Stimulated activated CD8-positive, alpha-beta memory T cell treated with anti-CD3 and anti-CD28 coated beads, Interleukin-7, amount 100 ng/mL, for 24 hours (primary cell): Measurements from ENCODE around the gene ATXN10.
"Not testable (repeated sequence)": the region's sequence is repeated elsewhere in the genome, so short reads cannot be mapped to it uniquely, and the experiment has no call there.

Source experiments
- DNase-seq: peaks from one replicate; pipeline ENCODE4 v3.0.0-alpha.2; 2020; ENCODE audit warnings: low read depth

The ATXN10 gene

DNA sequence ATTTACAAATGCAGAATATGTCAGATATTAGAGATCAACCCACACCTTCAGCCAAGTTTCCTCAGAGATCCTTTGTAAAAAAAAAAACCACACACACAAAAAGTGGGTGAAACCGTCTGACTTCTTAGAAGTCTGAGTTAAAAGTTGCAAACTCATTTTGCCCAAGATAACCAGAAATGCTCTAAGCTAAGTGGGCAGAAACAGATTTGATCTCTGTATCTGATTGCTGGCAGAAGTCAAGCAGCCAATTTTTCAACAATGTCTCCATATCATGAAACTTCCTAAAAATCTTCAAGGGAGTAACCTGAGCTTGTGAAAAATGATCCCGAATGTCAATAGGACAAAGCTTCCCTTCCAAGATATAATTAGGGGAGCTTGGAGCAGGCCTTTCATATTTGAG is 28.6 kb upstream of the ATXN10 start:
- DNase-seq = no peak

DNA sequence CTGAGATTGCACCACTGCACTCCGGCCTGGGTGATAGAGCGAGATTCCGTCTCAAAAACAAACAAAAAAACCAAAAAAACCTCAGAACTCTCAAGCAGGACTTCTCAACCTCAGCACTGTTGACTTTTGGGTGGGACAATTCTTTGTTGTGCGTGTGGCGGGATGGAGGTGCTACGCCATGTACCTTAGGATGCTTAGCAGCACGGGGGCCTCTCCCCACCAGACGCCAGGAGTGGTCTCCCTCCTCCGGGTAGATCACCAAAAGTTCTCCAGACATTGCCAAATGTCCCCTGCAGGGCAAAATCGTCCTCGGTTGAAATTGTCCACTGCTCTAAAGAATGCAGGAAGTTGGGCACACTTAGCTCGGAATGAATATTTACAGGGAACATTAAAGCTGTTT is 26.9 kb upstream of the ATXN10 start:
- no peak for DNase-seq

DNA sequence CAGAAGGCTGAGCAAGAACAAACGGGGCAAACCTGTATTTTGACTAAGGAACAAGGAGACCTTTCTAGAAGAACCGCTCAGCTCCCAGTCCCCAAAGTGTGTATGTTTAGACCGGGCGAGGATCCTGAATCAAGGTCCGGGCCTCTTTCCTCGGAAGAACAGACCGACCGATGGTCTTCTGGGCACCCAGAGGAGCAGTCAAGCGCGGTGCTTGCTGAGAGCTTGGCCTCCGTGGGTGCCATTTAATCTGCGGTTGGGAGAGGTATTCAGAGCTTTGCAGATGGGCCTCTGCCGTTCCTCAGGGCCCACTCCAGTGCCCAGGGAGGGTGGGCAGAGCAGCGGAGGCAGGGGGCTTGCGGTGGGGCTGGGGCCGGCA is 26.5 kb upstream of the ATXN10 start:
- DNase-seq = no peak

- peak; percentile 69 for DNase-seq
Observed at GRCh38 chr22:45645526-45646414, 25.9 kb upstream of the ATXN10 start.

- no peak for DNase-seq
Observed at GRCh38 chr22:45647532-45648225, 24.0 kb upstream of the ATXN10 start.

GRCh38 chr22:45648301-45649117 is 23.1 kb upstream of the ATXN10 start:
- DNase-seq = no peak

GRCh38 chr22:45649809-45650208 is 21.8 kb upstream of the ATXN10 start:
- DNase-seq = no peak

GRCh38 chr22:45650721-45651120 is 20.9 kb upstream of the ATXN10 start:
- DNase-seq = no peak

GRCh38 chr22:45651931-45652528 is 19.6 kb upstream of the ATXN10 start:
- no peak for DNase-seq

DNA sequence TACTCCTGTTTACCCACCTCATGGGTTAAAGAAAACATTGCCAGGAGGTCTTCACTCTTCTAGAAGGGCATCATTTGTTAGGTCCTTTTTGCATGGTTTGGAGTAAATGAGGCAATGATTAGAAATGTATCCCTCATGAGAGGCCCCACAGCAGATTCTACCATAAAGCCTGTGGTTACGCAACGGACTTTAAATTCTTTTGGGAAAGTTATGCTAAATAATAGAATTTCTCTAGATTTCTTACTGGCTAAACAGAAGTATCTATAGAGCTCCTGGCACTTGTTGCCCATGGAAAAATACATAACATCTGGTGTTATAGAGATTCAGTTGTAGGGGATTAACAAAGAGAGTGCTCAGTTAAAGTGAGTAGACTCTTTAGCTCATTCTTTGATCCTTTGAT is 15.1 kb upstream of the ATXN10 start:
- DNase-seq = no peak

DNA sequence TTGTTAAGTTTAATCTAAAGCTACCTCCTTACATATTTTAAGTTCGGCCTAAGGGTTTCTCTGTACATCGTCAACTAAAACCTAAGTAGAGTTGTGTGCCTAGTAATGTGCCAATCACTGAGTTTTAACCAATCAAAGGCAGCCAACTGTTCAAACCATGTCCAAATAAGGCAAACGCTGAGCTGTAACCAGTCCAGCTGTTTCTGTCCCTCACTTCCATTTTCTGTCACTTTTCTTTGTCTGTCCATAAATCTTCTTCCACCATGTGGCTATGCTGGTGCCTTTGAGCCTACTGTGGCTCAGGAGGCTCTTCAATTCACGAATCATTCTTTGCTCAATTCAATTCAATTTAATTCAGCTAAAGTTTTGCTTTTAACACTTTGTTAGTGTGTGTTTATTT is 13.9 kb upstream of the ATXN10 start:
- no peak for DNase-seq

DNA sequence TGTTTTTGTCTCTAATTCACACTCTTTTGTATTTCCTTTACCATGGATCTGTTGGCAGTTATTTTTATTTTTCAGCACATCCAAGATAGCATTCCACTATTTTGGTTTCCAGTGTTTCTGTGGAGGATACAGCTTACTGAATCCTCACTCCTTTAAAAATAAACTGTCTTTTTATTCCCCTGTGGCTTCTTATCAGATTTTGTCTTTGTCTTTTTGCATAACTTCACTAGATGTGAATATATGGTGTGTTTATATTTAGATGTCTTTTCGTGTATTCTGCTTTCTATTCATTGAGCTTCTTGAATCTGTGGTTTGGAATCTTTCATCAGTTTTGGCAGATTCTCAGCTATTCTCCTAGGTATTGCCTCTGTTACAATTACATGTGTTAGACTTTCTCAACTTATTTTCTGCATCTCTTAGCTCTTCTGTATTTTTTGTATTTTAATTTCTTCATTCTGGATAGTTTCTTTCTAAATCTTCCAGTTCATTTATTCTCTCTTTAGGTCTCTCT is 7.4 kb upstream of the ATXN10 start:
- no peak for DNase-seq

DNA sequence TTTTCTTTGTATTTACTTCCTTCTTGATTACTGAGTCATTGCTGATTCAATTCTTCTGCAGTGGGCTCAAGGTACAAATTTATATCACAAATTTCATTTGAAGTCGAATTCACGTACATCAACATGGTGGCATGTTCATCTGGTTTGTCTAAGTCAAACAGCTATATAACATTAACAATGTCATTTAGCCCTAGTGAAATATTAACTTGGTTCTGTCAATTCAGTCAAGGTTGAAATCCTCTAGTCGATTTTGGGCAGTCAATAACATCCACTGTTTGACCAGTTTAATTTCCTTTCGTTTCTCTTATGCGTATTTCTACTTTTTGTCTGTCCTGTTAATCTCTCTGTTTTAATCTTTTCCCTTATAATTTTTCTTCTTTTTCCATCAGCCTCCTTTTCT is 4.1 kb upstream of the ATXN10 start:
- no peak for DNase-seq

DNA sequence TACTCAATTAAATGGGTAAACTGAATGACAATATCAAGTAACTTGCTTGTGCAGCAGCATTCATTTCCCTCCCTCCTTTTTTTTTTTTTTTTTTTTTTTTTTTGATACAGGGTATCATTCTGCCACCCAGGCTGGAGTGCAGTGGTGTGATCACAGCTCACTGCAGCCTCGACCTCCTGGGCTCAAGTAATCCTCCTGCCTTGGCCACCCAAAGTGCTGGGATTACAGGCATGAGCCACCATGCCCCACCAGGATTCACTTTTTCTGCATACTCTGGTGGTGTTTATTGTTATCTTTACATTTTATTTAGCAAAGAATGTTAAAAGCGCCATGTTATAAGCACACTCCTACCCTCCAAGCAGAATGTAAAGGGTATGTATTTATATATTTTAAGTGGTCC is 1.3 kb upstream of the ATXN10 start:
- DNase-seq = not testable (repeated sequence)

DNA sequence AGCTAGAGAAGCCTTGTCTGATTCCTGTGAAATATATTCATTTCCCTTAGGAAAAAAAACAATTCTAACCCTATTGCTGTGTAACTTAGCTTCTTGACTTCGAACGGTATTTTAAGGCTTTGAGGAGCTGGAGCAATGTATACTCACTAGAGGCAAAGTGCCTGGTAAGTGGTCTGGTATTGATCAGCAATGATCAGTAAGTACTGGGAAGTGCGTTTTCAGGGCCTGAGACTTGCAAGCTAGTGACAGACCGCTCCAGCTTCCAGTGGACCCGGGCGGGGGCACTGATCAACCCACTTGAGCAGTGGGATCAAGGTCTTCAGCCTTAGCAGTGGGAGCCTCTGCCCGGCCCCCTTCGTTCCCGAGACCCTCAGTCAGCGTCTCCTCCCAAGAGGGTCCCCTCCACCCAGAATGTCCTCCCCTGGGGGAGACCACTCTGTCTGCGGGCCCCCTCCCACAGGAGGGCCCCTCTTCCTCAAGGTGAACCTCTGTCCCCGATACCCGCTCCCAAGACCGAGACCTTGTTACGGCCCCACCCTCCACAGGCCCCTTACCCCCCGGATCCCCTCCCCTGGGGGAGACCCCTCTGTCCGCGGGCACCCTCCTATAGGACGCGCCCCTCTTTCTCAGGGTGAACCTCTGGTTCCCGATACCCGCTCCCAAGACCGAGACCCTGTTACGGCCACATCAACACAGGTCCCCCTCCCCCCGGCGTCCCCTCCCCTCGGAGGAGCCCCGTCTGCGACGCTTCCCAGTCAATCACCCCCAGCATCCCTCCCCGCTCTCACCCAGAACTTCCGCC is 452 bp upstream of the ATXN10 start:
- DNase-seq = no peak

- no peak for DNase-seq
Observed at GRCh38 chr22:45672564-45673481, 1.2 kb downstream of the ATXN10 start.

DNA sequence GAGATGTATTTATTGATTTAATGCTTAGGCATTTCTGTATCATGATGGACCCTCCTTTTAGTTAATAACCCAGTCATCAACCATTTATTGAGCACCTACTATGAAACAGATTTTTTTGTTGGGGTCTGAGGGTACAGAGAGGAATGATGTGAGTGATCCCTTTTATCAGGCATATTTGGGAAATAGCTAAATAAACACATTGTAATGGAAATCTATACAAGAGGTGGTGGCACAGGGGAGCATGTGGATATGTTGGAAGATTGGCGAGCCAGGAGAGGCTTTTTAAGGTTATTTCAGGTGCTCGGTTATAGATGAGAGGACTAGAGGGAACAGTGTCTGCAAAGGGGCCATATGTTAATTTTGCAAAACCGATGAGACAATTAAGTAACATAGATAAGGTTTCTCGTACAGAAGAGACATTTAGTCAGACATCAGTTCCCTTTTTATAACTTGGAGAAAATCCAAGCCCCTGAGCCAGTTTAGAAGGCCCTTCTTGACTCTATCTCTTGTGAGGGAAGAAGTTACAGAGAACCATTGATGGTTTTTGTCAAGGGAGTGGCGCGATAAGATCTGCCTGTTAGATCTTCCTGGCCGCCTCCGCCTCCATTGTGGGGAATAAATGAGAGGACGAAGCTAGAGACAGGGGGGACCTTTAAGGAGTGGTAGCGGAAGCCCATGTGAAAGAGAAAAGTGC is 2.0 kb downstream of the ATXN10 start:
- DNase-seq = no peak

- no peak for DNase-seq
Observed at GRCh38 chr22:45676024-45676423, 4.4 kb downstream of the ATXN10 start.

DNA sequence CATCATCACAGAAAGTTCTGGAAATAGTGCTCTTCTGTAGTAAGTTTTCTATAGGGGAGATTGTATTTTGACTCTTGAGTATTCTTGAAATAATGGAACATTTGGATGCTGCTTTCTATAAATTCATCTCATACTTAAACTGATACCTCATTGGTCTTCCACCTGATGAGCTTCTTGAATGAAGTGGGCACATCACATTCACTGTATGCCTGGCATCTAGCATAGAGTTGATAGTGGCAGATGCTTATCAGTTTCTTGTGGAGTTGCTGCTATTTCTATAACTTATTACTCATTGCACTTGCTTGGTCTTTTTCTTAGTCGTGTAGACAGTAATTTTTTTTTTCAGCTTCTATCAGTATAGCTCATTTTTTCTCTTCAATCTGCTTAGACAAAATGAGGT is 5.4 kb downstream of the ATXN10 start:
- DNase-seq = no peak
